Islet of Langerhans (tissue), 1 donor: ENCODE data around the gene WRAP73.

Source experiments
- FAIRE-seq: peaks from one replicate; lab custom pipeline; 2011; peaks lifted over from hg19 to GRCh38; lab: Jason Lieb, UNC

The WRAP73 gene

GRCh38 chr1:3645666-3646355 is 4.1 kb downstream of the WRAP73 start:
- FAIRE-seq: no peak

GRCh38 chr1:3645247-3645646 is 4.7 kb downstream of the WRAP73 start:
- no peak for FAIRE-seq

- FAIRE-seq: no peak
Measured at GRCh38 chr1:3644273-3644672, 5.6 kb downstream of the WRAP73 start.

GRCh38 chr1:3642919-3643675 is 6.8 kb downstream of the WRAP73 start:
- no peak for FAIRE-seq

- no peak for FAIRE-seq
Measured at GRCh38 chr1:3641816-3642215, 8.1 kb downstream of the WRAP73 start.

- FAIRE-seq: no peak
Measured at GRCh38 chr1:3641046-3641760, 8.7 kb downstream of the WRAP73 start.

GRCh38 chr1:3640121-3640837 is 9.6 kb downstream of the WRAP73 start:
- FAIRE-seq: no peak

- FAIRE-seq: no peak
Measured at GRCh38 chr1:3639397-3639911, 10.4 kb downstream of the WRAP73 start.

- FAIRE-seq: no peak
Measured at GRCh38 chr1:3638676-3639075, 11.2 kb downstream of the WRAP73 start.

GRCh38 chr1:3638027-3638426 is 11.9 kb downstream of the WRAP73 start:
- no peak for FAIRE-seq

GRCh38 chr1:3636531-3636930 is 13.4 kb downstream of the WRAP73 start:
- no peak for FAIRE-seq

- FAIRE-seq: no peak
Measured at GRCh38 chr1:3636080-3636479, 13.8 kb downstream of the WRAP73 start.

- no peak for FAIRE-seq
Measured at GRCh38 chr1:3634059-3634800, 15.7 kb downstream of the WRAP73 start.

GRCh38 chr1:3633344-3634058 is 16.4 kb downstream of the WRAP73 start:
- FAIRE-seq: no peak

GRCh38 chr1:3632716-3633343 is 17.1 kb downstream of the WRAP73 start:
- no peak for FAIRE-seq

GRCh38 chr1:3632298-3632697 is 17.6 kb downstream of the WRAP73 start:
- FAIRE-seq: no peak

- FAIRE-seq: no peak
Measured at GRCh38 chr1:3631320-3632260, 18.3 kb downstream of the WRAP73 start.

- FAIRE-seq: no peak
Measured at GRCh38 chr1:3630914-3631313, 19.0 kb downstream of the WRAP73 start.

- FAIRE-seq: no peak
Measured at GRCh38 chr1:3630161-3630611, 19.7 kb downstream of the WRAP73 start.
